Stimulated activated naive CD8-positive, alpha-beta T cell treated with anti-CD3 and anti-CD28 coated beads, Interleukin-15, Interleukin-2, amounts not matched to agents 100 U/mL and 50 U/mL, for 24 hours (primary cell): Measurements from ENCODE around the gene ATRN.
"Not testable (repeated sequence)": the region's sequence is repeated elsewhere in the genome, so short reads cannot be mapped to it uniquely, and the experiment has no call there.

Experiments
- ATAC-seq: fragments of 150-1000 bp; cut with Tn5 transposase; one replicate; pipeline ENCODE4 v1.10.0; 2021
- DNase-seq: peaks from one replicate; pipeline ENCODE4 v3.0.0; 2021

ATRN gene

DNA sequence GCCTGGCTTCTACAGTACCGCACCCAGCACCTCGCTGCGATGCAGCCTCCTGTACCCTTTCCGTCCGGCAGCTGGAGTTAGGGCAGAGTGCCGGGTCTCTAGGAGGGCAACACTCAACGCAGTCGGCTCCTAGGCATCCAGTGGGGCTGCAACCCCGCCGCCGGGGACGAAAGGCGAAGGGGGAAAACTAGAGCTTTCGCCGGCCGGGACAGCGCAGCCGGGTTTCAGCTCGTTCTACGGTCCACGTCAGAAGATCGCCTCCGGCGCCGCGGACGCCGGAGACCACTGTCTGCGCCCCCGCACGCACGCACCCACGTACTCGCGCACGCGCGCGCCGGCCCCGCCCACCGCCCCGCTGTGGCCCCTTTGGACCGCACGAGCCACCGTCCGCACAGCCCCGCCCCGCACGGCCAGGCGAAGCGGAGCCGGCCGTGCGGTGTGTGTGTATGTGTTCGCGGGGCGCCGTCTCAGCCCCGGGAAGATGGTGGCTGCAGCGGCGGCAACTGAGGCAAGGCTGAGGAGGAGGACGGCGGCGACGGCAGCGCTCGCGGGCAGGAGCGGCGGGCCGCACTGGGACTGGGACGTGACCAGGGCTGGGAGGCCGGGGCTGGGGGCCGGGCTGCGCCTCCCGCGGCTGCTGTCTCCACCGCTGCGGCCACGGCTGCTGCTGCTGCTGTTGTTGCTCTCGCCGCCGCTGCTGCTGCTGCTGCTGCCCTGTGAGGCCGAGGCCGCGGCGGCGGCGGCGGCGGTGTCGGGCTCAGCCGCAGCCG is at the start of gene ATRN:
TSS of gene ATRN (plus strand) at position 392 of the 770 bp plus-strand sequence. CDS start at position 482, 90 bp downstream.
- ATAC-seq: peak; percentile 88
- DNase-seq: peak; percentile 97

DNA sequence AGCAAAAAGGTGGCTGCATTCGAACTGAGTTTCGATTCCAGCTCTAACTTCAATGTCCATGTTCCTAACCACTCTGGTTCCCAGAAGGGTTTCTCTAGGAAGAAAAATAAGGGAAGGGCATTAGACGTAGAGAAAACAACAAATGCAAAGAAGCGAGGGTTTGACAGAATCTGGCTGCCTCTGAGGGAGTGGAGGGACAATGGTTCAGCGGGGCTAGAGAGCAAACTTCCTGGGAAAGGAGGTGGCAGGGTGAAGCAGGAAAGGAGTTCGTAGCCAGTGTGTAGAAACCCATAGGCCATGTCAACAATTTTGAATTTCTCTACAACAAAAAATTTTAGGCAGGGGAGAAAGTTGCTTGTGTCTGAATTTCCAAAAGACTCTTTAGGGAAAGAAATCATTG is 48.8 kb upstream of the ATRN start:
- ATAC-seq (no peak), DNase-seq (no peak)

DNA sequence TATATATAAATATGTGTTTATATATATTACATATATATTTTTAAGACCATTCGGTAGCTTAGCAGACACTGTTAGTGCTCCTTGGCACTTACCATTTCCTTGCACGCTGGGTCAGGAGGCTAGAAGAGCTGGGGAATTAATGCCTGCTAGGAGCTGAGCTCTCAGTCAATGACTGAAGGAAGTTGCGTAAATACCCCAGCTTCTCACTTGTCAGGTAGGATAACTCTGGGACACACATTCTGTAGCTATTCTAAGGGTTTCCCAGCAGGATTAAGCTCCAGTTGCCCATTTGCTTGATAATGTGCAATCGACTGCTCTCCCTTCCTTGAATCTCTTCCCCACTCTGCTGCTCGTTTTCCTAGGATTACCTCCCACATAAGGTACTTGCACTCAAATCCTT is 47.7 kb upstream of the ATRN start:
- DNase-seq (no peak), ATAC-seq (no peak)

DNA sequence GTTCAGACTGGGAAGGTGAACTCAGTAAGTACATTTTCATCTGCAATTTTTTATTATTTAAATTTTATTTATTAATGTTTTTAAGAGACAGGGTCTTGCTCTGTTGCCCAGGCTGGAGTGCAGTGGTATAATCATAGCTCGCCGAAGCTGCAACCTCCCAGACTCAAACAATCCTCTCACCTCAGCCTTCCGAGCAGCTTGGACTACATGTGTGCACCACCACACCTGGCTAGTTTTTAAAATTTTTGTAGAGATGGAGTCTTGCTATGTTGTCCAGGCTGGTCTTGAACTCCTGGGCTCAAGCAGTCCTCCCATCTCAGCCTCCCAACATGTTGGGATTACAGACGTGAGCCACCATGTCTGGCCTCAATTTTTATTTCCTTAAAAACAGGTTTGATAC is 44.1 kb upstream of the ATRN start:
- not testable (repeated sequence) for ATAC-seq, DNase-seq

DNA sequence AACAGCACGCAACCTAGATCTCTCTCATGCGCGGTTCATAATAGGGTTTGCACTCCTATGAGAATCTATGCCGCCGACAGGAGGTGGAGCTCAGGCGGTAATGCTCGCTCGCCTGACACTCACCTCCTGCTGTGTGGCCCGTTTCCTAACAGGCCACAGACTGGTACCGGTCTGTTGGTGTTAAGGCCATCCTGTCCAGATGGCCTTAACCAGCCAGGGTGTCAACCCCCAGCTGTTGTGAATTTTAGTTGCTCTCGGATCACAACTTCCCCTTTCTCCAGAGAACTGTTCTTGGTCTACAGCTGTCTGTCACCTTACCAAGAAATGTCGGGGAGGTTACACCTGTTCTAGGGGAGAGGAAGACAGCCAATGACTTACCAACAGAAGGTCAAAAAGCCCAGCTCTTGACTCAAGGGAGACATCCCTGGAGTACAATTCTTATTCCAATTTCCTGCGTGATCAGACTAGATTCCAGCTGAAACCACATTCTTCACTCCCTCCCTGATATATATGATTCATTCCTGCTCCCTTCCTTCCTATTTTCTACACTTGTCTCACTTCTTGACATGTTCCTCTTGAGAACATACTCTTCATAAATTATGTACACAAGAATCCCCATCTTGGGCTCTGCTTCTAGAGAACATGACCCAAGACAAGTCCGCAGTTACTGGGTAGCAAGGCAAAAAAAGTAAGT is 40.3 kb upstream of the ATRN start:
- DNase-seq (no peak), ATAC-seq (no peak)

DNA sequence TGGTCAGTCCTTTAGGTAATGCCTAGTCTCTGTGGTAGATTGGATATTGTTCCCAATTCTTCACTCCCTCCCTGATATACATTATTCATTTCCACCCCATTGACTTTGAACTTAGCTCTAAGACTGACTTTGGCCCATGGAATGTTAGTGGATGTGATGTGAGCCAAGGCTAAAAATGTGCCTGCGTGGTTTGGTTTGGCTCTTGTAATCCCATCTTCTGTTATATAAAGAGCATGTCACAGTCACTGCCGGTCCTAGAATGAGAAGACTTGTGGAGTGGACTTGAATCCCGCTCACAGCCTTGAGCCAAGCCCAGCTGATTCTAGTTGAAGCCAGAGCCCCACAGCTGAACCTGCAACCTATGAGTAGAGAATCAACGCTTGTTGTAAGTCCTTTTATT is 39.7 kb upstream of the ATRN start:
- ATAC-seq (no peak), DNase-seq (no peak)

DNA sequence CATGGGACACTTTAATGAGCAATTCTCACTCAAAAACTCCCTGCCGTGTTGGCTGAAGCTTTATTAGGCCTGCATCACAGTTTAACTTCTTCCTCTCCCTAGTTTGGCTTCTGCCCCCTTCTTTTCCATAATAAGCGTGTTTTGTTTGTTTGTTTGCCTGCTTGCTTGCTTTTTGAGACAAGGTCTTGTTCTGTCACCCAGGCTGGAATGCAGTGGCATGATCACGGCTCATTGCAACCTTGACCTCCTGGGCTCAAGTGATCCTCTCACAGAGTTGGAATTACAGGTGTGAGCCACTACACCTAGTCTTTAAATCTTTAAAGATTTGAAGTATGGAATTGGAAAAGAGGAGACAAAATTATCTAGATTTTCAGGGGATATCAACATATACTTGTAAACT is 38.0 kb upstream of the ATRN start:
- ATAC-seq (no peak), DNase-seq (no peak)

DNA sequence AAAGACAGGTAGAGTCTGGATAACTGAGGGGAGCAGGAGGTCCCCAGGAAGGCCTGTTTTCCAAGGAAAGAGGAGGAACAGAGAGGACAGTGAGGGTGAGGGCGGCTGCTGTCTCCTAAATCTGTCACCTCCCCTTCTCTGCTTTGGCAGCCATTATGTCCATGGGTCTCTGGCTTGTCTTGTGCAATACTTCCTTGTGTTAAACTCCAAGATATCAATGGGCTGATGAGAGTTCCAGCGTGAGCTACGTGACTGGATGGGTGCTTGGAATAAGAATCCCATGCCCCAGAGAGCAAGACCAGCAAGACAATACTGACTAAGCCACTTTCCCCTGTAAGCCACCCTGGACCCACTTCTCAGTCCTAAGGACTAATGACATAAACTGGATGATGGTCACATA is 37.1 kb upstream of the ATRN start:
- DNase-seq (no peak), ATAC-seq (no peak)

DNA sequence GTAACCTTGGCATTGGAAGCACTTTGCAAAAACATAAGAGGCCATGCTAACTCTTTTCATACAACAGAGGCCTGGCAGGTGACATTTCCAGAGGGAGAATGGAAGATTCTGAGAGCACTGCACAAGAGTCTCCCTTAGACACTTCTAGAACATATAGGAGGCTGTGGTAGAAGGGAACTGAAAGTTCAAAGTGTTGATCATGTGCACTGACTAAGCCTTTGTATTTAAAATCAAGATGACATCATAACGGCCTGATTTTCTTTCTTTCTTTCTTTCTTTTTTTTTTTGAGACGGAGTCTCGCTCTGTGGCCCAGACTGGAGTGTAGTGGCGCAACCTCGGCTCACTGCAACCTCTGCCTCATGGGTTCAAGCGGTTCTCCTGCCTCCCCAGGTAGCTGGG is 36.6 kb upstream of the ATRN start:
- ATAC-seq (no peak), DNase-seq (no peak)

DNA sequence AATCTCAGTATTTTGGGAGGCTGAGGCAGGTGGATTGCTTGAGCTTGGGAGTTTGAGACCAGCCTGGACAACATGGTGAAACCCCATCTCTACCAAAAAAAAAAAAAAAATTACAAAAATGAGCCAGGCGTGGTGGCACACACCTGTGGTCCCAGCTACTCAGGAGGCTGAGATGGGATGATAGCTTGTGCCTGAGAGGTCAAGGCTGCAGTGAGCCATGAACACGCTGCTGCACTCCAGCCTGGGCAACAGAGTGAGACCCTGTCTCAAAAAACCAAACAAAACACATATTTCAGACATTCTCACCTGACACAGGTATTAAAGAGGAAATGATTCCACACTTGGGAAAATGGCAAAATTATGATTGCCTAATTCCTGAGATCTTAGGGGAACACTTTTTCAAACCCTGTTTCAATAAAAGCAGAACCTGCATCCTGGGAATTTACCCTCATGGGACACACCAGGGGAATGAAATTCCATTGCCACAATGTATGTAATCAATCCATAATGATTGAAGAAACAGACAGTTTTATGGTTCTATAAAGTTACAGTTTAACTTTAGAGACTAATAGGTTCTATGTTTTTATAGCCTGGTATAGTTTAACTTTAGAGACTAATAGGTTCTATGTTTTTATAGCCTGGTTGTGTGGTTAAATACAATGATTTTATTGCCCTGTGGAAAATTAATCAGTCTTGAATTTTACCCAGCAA is 33.8 kb upstream of the ATRN start:
- DNase-seq (no peak), ATAC-seq (no peak)

DNA sequence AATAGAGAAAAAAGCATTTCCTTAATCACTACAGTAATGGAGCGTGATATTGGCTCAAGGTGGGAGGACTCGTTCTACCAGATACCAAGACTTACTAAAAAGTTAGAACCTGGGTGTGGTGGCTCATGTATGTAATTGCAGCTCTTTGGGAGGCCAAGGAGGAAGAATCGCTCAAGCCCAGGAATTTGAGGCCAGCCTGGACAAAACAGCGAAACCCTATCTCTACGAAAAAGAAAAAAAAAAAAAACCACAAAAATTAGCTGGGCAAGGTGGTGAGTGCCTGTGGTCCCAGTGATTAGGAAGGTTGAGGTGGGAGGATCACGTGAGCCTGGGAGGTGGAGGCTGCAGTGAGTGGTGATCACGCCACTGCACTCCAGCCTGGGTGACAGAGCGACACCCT is 24.0 kb upstream of the ATRN start:
- DNase-seq (no peak), ATAC-seq (no peak)

DNA sequence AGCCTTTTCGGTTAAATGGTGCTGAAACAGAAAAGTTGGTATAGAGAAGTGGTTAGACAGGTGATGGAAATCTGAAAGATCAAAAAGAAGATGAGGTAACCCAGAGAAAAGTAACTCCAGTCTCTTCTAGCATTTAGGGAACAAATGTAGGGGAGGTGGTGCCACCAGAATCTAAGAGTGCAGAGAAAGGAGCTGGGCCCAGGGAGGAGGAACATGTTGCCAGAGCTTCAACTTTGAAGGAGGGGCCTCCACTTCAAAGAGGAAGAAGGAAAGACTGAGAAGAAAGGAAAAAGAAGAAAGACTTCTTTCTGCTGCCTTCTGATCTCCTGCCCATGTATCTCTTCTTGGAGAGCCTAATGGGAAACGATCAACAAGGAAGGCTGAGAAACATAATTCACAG is 23.5 kb upstream of the ATRN start:
- ATAC-seq (no peak), DNase-seq (no peak)

DNA sequence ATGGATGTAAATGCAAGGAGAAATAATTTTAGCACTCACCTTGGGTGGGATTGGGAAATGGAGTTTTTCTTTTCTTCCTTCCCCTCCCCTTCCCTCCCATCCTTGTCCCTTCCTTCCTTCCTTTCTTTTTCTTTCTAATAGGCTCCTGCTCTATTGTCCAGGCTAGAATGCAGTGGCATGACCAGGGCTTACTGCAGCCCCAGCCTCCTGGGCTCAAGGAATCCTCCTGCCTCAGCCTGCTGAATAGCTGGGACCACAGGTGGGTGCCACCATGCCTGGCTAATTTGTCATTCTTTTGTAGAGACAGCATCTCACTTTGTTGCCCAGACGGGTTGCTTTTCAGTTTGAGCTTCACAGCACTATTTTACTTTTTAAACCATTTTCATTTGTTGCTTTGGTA is 21.5 kb upstream of the ATRN start:
- ATAC-seq (no peak), DNase-seq (no peak)

DNA sequence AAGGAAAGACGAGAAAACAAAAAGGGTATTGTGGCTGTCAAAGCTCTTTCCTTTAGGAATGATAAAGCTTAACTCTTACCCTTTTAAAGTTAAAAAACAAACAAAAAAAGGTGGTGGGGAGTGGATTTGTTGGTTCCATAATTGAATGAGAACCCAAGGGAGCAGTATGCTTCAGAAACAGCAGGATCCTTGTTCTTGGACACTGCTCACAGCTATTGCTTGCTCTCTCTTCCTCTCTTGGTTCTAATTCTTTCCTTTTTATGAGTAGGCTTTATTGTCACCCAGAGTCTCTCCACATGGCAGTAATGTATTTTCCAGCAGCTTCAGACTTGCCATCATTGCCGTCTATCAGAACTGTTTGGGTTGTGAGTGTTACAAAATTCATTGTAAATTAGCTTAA is 18.7 kb upstream of the ATRN start:
- ATAC-seq (no peak), DNase-seq (no peak)

DNA sequence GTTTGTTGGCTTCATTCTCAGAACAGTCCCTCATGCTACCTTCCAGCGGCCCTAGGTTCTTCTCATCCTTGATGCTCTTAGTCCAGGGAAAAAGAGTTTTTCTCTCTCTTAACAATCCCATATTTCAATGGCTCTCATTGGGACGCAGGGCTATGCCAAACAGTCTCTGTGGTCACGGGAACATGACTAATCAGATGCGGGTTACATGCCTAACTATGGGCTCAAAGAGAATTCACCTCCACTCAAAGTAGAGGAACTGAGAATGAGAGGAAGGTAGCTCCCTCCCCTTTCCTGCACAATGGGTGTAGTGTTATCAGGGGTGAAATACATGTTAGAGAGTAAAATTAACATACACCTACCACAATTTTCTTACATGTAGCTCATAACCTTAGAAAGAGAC is 18.1 kb upstream of the ATRN start:
- DNase-seq (no peak), ATAC-seq (no peak)

DNA sequence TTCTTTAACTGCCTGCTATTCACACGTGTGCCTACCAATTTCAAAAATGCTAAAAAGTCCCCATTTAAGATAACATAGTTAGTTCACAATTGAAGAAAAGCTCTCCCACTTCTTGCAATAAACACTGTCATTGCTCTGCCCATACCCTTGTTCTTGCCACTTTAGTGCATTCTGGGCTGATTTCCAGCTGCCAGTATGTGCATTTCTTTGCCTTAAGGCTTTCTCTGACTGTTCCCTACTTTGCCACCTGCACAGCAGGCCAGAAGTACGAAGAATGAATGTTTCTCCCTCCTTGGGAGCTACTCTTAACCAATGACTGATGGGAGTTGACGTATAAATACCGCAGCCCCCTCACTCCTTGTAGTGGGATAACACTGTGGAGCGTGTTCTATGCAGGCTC is 16.0 kb upstream of the ATRN start:
- DNase-seq (no peak), ATAC-seq (no peak)

DNA sequence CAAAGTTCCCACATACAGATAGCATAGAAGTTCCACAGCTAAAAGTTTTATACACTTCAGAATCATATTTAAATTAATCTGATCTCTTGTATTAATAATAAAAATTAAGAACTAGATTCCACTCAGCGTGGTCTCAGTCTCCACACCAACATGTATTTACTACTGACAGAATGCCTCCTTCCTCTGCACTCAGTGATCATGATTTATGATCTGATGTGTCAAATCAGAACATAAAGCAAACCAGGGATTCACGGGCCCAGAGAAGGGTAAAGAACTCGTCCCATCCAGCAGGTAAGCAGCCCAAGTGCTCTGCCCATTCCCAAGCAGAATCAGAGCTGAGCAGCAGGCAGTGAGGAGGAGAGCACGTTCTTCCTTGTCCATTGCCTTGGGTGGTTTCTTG is 14.2 kb upstream of the ATRN start:
- no peak for DNase-seq
- no peak for ATAC-seq

DNA sequence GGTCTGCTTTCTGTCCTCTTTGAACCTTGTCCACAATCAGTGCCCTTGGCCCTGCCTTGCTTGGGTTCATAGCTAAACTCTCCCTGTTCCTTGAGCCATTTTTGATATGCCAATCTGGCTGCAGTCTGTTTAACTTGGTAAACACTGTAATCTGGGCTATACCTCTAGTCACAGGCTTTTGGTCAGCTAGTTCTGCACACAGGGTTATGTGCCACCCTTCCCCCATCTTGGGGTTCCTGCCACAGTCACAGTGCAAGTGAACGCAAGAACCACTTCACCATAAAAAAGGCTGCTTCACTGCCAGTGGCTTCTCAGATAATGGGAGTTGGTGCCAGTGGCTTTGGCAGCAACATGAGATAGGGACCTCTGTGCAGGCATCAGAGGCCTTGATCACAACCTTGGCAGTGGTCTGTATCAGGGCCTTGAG is 10.9 kb upstream of the ATRN start:
- no peak for DNase-seq
- no peak for ATAC-seq

DNA sequence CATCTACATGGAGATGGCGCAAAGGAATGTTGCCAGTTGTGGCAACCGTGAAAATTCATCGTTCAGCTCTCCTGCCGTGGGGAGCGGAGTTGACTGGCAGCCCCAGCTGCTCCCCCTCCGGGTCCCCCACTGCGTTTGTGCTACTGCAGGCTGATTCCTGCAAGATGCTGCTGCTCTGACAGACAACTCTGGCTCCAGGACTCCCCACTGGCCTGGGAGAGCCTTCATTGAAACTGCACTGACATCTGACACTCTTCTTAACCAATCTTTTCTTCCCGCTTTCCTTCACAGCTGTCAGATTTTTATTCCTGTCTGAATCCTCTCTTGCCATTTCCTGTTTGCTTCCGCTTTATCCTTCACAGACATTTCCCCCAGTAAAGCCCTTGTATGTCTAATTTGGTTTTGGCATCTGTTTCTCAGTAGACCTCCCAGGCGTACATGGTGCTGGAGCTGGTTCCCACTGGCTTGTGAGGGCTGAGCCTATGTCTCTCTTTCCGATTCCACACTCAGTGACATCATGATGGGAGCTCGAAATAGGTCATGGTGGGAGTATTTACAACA is 9.5 kb upstream of the ATRN start:
- no peak for ATAC-seq
- no peak for DNase-seq

DNA sequence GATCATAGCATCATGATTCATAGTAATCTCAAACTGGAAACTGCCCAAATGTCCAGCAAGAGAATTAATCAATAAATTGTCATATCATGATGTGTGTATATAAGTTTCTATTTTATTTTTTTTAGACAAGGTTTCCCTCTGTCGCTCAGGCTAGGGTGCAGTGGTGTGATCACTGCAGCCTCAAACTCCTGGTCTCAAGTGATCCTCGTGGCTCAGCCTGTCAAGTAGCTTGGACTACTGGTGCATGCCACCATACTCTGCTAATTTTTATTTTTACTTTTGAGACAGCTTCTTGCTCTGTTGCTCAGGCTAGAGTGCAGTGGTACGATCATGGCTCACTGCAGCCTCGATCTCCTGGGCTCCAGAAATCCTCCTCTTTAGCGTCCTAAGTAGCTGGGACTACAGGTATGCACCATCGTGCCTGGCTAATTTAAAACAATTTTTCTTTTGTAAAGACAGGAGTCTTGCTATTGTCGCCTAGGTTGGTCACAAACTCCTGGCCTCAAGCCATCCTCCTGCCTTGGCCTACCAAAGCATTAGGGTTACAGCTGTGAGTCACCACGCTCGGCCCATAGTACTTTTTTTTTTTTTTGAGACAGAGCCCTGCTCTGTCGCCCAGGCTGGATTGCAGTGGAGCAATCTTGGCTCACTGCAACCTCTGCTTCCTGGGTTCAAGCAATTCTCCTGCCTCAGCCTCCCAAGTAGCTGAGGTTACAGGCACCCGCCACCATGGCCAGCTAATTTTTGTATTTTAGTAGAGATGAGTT is 8.7 kb upstream of the ATRN start:
- ATAC-seq (peak; percentile 19), DNase-seq (no peak)

DNA sequence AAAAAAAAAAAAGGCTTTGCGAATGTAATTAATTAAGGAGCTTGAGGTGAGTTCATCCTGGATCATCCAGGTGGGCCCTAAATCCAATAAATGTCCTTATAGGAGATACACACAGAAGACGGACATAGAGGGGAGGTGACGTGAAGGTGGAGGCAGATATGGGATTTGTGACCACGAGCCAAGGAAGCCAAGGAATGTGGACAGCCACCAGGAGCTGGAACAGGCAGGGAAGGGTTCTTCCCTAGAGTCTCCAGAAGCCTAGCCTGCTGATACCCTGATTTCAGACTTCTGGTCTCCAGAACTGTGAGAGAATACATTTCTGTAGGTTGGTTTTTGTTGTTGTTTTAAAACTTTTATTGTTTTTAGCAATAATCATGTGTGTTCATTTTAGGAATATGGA is 6.7 kb upstream of the ATRN start:
- ATAC-seq: no peak
- DNase-seq: no peak

DNA sequence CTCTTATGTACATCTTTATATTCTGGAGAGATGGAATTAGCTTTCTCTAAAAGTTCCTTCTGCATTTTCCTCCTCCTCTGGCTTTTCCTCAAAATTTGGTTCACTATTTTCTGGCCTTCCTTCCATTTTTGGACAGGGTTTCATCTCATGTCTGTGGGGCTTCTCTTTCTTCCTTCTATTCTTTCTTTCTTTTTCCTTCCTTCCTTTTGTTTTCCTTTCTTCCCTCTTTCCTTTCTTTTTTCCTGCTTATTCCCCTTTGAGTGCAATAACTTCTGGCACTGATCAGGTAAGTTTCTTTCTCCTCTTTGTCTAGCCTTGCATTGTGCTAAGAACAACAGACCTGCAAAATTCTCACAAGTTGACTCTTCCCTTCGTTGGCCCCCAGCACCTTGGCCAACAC is 5.5 kb upstream of the ATRN start:
- ATAC-seq (no peak), DNase-seq (no peak)
